ENCODE data around the gene F2RL2. TPM values are rescaled to one million over a fixed set of nuclear protein-coding genes. Genes with fewer than 3 reads are reported as not detected.
"Not testable (repeated sequence)": the region's sequence is repeated elsewhere in the genome, so short reads cannot be mapped to it uniquely, and the experiment has no call there.

F2RL2 gene
- total and polyA plus RNA-seq, 2 donors (not counting 1 experiment from before 2014, with no cell fraction given) = not detected

GRCh38 chr5:76604838-76605237 lies 18.4 kb downstream of the F2RL2 start:
- peaks cover 0 to 13% of the 10 kb centered on the region in 2 experiments for H3K36me3 ChIP-seq (replicated peaks in 1 of 2; ENCODE audit: control extremely low read depth in 1 of 2, control insufficient read depth in 1 of 2, extremely low read depth in 1 of 2, insufficient read depth in 2 of 2, low read length in 1 of 2)

GRCh38 chr5:76603991-76604390 lies 19.2 kb downstream of the F2RL2 start:
- not testable (repeated sequence) for H3K4me1 Mint-ChIP-seq, H3K27ac Mint-ChIP-seq, DNase-seq

More at GRCh38 chr5:76604838-76605237, 18.4 kb downstream of the F2RL2 start:
- Mint-ChIP-seq H3K4me3 (no peak overlapping the region), H3K27me3 (no peaks in the 10 kb centered on the region), H3K9me3 (ENCODE audit: insufficient read depth) (no peaks in the 10 kb centered on the region), H3K4me1 (peaks cover 9% of the 10 kb centered on the region), H3K27ac (no peak overlapping the region)
- Histone ChIP-seq H3K79me2 (ENCODE audit: control insufficient read depth, insufficient read depth, low read length) (no peaks in the 10 kb centered on the region), H3K4me3 (ENCODE audit: control extremely low read depth in 1 of 5, extremely low read depth in 1 of 5, insufficient read depth in 1 of 5, low read depth in 2 of 5, low read length in 4 of 5) (no peak overlapping the region), H3K9ac (ENCODE audit: low read length) (no peak overlapping the region), H3K9me3 (ENCODE audit: control extremely low read depth in 1 of 3, control insufficient read depth in 2 of 3, insufficient read depth in 1 of 3, low read length in 2 of 3) (no peaks in the 10 kb centered on the region), H4K20me1 (ENCODE audit: control insufficient read depth, insufficient read depth, low read length, poor library complexity, severe bottlenecking) (no peaks in the 10 kb centered on the region), H3K4me1 (ENCODE audit: control insufficient read depth in 2 of 2, insufficient read depth in 2 of 2, low read length in 2 of 2) (peaks cover 0 to 7% of the 10 kb centered on the region in 2 donors), H3K27me3 (replicated peaks in 1 of 4; ENCODE audit: control extremely low read depth in 1 of 4, control insufficient read depth in 3 of 4, insufficient read depth in 4 of 4, low read length in 3 of 4) (no peaks in the 10 kb centered on the region), H3K27ac (ENCODE audit: low read length in 2 of 2) (no peak overlapping the region), H2AFZ (ENCODE audit: insufficient read depth, low read depth, low read length, poor library complexity, severe bottlenecking) (no peak overlapping the region), H3K4me2 (replicated peaks; ENCODE audit: low read depth, low read length, poor library complexity, severe bottlenecking) (no peak overlapping the region)
- TF ChIP-seq CTCF (IDR thresholded peaks at IDR 0.05) (no peak), EZH2 (IDR thresholded peaks at IDR 0.05; ENCODE audit: borderline replicate concordance, insufficient read depth, low read depth, low read length, poor library complexity, severe bottlenecking) (no peak)
- DNase-seq (no peak), ATAC-seq (ENCODE audit: low read depth) (no peak)
- intact Hi-C loops (cut with micrococcal nuclease) = loop anchor here (5.0 kb wide), 1 partner anchor 472 kb away; no protein-coding TSS in a partner anchor
- 0% methylated on average over 1 of the region's 2 CpGs for WGBS (ENCODE audit: insufficient coverage)
- ChIA-PET POLR2A (no interaction called here), CTCF (interaction anchor here (1.3 kb wide), 1 partner anchor 170 kb away, joined by 5 read pairs; no protein-coding TSS in a partner anchor)

More at GRCh38 chr5:76603991-76604390, 19.2 kb downstream of the F2RL2 start:
- H3K4me3 Mint-ChIP-seq; H3K79me2 ChIP-seq (ENCODE audit: control insufficient read depth, insufficient read depth, low read length); H3K27me3 Mint-ChIP-seq; H3K9me3 Mint-ChIP-seq (ENCODE audit: insufficient read depth); POLR2A ChIA-PET; H3K4me2 ChIP-seq (replicated peaks; ENCODE audit: low read depth, low read length, poor library complexity, severe bottlenecking); H4K20me1 ChIP-seq (ENCODE audit: control insufficient read depth, insufficient read depth, low read length, poor library complexity, severe bottlenecking); H3K27me3 ChIP-seq (replicated peaks in 1 of 4; ENCODE audit: control extremely low read depth in 1 of 4, control insufficient read depth in 3 of 4, insufficient read depth in 4 of 4, low read length in 3 of 4); H3K9me3 ChIP-seq (ENCODE audit: control extremely low read depth in 1 of 3, control insufficient read depth in 2 of 3, insufficient read depth in 1 of 3, low read length in 2 of 3); H3K27ac ChIP-seq (ENCODE audit: low read length in 2 of 2); H3K9ac ChIP-seq (ENCODE audit: low read length); ATAC-seq (ENCODE audit: low read depth); H2AFZ ChIP-seq (ENCODE audit: insufficient read depth, low read depth, low read length, poor library complexity, severe bottlenecking); H3K4me3 ChIP-seq (ENCODE audit: control extremely low read depth in 1 of 5, extremely low read depth in 1 of 5, insufficient read depth in 1 of 5, low read depth in 2 of 5, low read length in 4 of 5); H3K4me1 ChIP-seq (ENCODE audit: control insufficient read depth in 2 of 2, insufficient read depth in 2 of 2, low read length in 2 of 2): not testable (repeated sequence)
- no CpG with 5 or more reads among the region's 1 CpG for WGBS (ENCODE audit: insufficient coverage)
- intact Hi-C loops (cut with micrococcal nuclease) = loop anchor here (5.0 kb wide), 1 partner anchor 473 kb away; no protein-coding TSS in a partner anchor
- CTCF ChIA-PET = interaction anchor here (1.3 kb wide), 1 partner anchor 171 kb away, joined by 5 read pairs; no protein-coding TSS in a partner anchor
- H3K36me3 ChIP-seq (replicated peaks in 1 of 2; ENCODE audit: control extremely low read depth in 1 of 2, control insufficient read depth in 1 of 2, extremely low read depth in 1 of 2, insufficient read depth in 2 of 2, low read length in 1 of 2) = peaks cover 0 to 13% of the 10 kb centered on the region in 2 experiments

Measured in B cell (primary cell).